ENCODE data around the gene ABCD4.
"Not testable (repeated sequence)": the region's sequence is repeated elsewhere in the genome, so short reads cannot be mapped to it uniquely, and the experiment has no call there.

ABCD4 gene

GRCh38 chr14:74302634-74303569, at the start of gene ABCD4:
ABCD4 (minus strand) TSS chr14:74302934; CDS start chr14:74302912, 22 bp downstream.
- in situ Hi-C loops (cut with MboI; ENCODE audit: low sequenced_read_pairs), result no loop called here

- in situ Hi-C loops (cut with MboI; ENCODE audit: low sequenced_read_pairs), result no loop called here
Observed at GRCh38 chr14:74350928-74351323, 48.2 kb upstream of the ABCD4 start.

GRCh38 chr14:74350211-74350927, 47.6 kb upstream of the ABCD4 start:
- in situ Hi-C loops (cut with MboI; ENCODE audit: low sequenced_read_pairs), result no loop called here

GRCh38 chr14:74349757-74350156, 47.0 kb upstream of the ABCD4 start:
- in situ Hi-C loops (cut with MboI; ENCODE audit: low sequenced_read_pairs), result no loop called here

- in situ Hi-C loops (cut with MboI; ENCODE audit: low sequenced_read_pairs), result no loop called here
Observed at GRCh38 chr14:74348735-74349463, 46.2 kb upstream of the ABCD4 start.

GRCh38 chr14:74348241-74348734, 45.6 kb upstream of the ABCD4 start, which contains the start of gene VRTN:
VRTN (plus strand) TSS chr14:74348471; CDS start chr14:74356784, 8,313 bp downstream.
- in situ Hi-C loops (cut with MboI; ENCODE audit: low sequenced_read_pairs), result no loop called here

GRCh38 chr14:74347795-74348100, 45.0 kb upstream of the ABCD4 start:
- in situ Hi-C loops (cut with MboI; ENCODE audit: low sequenced_read_pairs), result no loop called here

GRCh38 chr14:74347097-74347794, 44.5 kb upstream of the ABCD4 start:
- in situ Hi-C loops (cut with MboI; ENCODE audit: low sequenced_read_pairs), result no loop called here

- in situ Hi-C loops (cut with MboI; ENCODE audit: low sequenced_read_pairs), result no loop called here
Observed at GRCh38 chr14:74346341-74346740, 43.6 kb upstream of the ABCD4 start.

GRCh38 chr14:74333909-74334308, 31.2 kb upstream of the ABCD4 start:
- in situ Hi-C loops (cut with MboI; ENCODE audit: low sequenced_read_pairs), result no loop called here

GRCh38 chr14:74329950-74330552, 27.3 kb upstream of the ABCD4 start:
- in situ Hi-C loops (cut with MboI; ENCODE audit: low sequenced_read_pairs), result not testable (repeated sequence)

- in situ Hi-C loops (cut with MboI; ENCODE audit: low sequenced_read_pairs), result no loop called here
Observed at GRCh38 chr14:74326369-74327152, 23.8 kb upstream of the ABCD4 start.

- in situ Hi-C loops (cut with MboI; ENCODE audit: low sequenced_read_pairs), result no loop called here
Observed at GRCh38 chr14:74325446-74325845, 22.7 kb upstream of the ABCD4 start.

GRCh38 chr14:74324931-74325361, 22.2 kb upstream of the ABCD4 start:
- in situ Hi-C loops (cut with MboI; ENCODE audit: low sequenced_read_pairs), result no loop called here

GRCh38 chr14:74314576-74314975, 11.8 kb upstream of the ABCD4 start:
- in situ Hi-C loops (cut with MboI; ENCODE audit: low sequenced_read_pairs), result no loop called here

- in situ Hi-C loops (cut with MboI; ENCODE audit: low sequenced_read_pairs), result no loop called here
Observed at GRCh38 chr14:74313601-74314000, 10.9 kb upstream of the ABCD4 start.

- in situ Hi-C loops (cut with MboI; ENCODE audit: low sequenced_read_pairs), result no loop called here
Observed at GRCh38 chr14:74312161-74312560, 9.4 kb upstream of the ABCD4 start.

GRCh38 chr14:74309125-74310022, 6.6 kb upstream of the ABCD4 start:
- in situ Hi-C loops (cut with MboI; ENCODE audit: low sequenced_read_pairs), result no loop called here
